SU-DHL-6 (cell line): ENCODE data around the gene CNNM1.

Experiments used
- EZH2phosphoT487 ChIP-seq: fragments of 200-600 bp; sonication (generic), shearing (Covaris generic); conservative IDR thresholded peaks from 2 replicates; pipeline ENCODE4 v1.6.1; 2018; ENCODE audit warnings: mild to moderate bottlenecking, antibody characterized with exemption, low read length, moderate library complexity, mixed read lengths
- TF ChIP-seq, protein P1 (sequence below): fragments of 200-600 bp; sonication (generic); IDR thresholded peaks from one replicate; pipeline ENCODE4 v1.5.1; 2017; ENCODE audit warnings: antibody characterized with exemption, mild to moderate bottlenecking, low read length, moderate library complexity; ENCODE audit not compliant: insufficient read depth, poor library complexity, severe bottlenecking

- TF ChIP-seq, protein P1, sequence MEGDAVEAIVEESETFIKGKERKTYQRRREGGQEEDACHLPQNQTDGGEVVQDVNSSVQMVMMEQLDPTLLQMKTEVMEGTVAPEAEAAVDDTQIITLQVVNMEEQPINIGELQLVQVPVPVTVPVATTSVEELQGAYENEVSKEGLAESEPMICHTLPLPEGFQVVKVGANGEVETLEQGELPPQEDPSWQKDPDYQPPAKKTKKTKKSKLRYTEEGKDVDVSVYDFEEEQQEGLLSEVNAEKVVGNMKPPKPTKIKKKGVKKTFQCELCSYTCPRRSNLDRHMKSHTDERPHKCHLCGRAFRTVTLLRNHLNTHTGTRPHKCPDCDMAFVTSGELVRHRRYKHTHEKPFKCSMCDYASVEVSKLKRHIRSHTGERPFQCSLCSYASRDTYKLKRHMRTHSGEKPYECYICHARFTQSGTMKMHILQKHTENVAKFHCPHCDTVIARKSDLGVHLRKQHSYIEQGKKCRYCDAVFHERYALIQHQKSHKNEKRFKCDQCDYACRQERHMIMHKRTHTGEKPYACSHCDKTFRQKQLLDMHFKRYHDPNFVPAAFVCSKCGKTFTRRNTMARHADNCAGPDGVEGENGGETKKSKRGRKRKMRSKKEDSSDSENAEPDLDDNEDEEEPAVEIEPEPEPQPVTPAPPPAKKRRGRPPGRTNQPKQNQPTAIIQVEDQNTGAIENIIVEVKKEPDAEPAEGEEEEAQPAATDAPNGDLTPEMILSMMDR = no peak
- TF ChIP-seq EZH2phosphoT487 = no peak
These were observed 32.6 kb upstream of the CNNM1 start for GRCh38 chr10:99296605-99297004.
